PC-9 (cell line): Measurements from ENCODE around the gene LZTFL1. TPM values are rescaled to one million over a fixed set of nuclear protein-coding genes. Genes with fewer than 3 reads are reported as not detected.

Experiments
- BruUV-seq: library from RNA; stranded (reverse); fragments of 400-500 nt; replicated peaks from 2 replicates; lab custom pipeline; 2021; lab: Mats Ljungman, UMichigan
- CTCF ChIA-PET: fragments of 300-600 bp; sonication (Branson Sonifier 250); formaldehyde crosslinking; loops from one replicate; lab custom pipeline; 2022; ENCODE audit warnings: antibody characterized with exemption; lab: Charles Lee
- POLR2A ChIA-PET: fragments of 300-600 bp; sonication (Branson Sonifier 250); formaldehyde crosslinking; loops from one replicate; lab custom pipeline; 2022; ENCODE audit warnings: antibody characterized with exemption; ENCODE audit not compliant: unreplicated experiment; lab: Charles Lee
- DNase-seq, 2 experiments: peaks; one replicate each; pipeline versions ENCODE4 v3.0.0 to v3.0.0-alpha.2; 2015 to 2022; ENCODE audit warnings: mixed read lengths in 1 of 2
- H2AFZ ChIP-seq: fragments of 200-600 bp; sonication (generic); 2 replicates; pipeline ENCODE4 v1.8.1; 2017; ENCODE audit warnings: antibody characterized with exemption
- H3F3A ChIP-seq: fragments of 200-600 bp; sonication (generic); 2 replicates; pipeline ENCODE4 v1.8.1; 2017; ENCODE audit warnings: antibody characterized with exemption, mild to moderate bottlenecking, low read depth; ENCODE audit not compliant: insufficient read depth
- H3K27ac ChIP-seq: fragments of 200-600 bp; sonication (generic); 2 replicates; pipeline ENCODE4 v1.6.1; 2016; ENCODE audit warnings: mixed run types
- H3K27me3 ChIP-seq: fragments of 200-600 bp; sonication (generic); 2 replicates; pipeline ENCODE4 v1.6.1; 2016; ENCODE audit warnings: low read depth, mixed run types; ENCODE audit not compliant: insufficient read depth
- H3K36me3 ChIP-seq: fragments of 200-600 bp; sonication (generic); 2 replicates; pipeline ENCODE4 v1.6.1; 2016; ENCODE audit warnings: low read depth, mixed run types
- H3K4me1 ChIP-seq: fragments of 200-600 bp; sonication (generic); replicated peaks from 2 replicates; pipeline ENCODE4 v1.6.1; 2016; ENCODE audit warnings: mixed run types; ENCODE audit not compliant: insufficient read depth
- H3K4me2 ChIP-seq: fragments of 200-600 bp; sonication (generic); 2 replicates; pipeline ENCODE4 v1.6.1; 2017; ENCODE audit warnings: mixed run types
- H3K4me3 ChIP-seq: fragments of 200-600 bp; sonication (generic); 2 replicates; pipeline ENCODE4 v1.6.1; 2016; ENCODE audit warnings: mixed run types
- H3K79me2 ChIP-seq: fragments of 200-600 bp; sonication (generic); 2 replicates; pipeline ENCODE4 v1.6.1; 2017; ENCODE audit warnings: low read depth, mixed run types
- H3K9me2 ChIP-seq: fragments of 200-600 bp; sonication (generic); 2 replicates; pipeline ENCODE4 v1.8.1; 2017; ENCODE audit warnings: mild to moderate bottlenecking; ENCODE audit not compliant: insufficient read depth
- H3K9me3 ChIP-seq: fragments of 200-600 bp; sonication (generic); 2 replicates; pipeline ENCODE4 v1.8.1; 2016; ENCODE audit warnings: low read depth; ENCODE audit not compliant: insufficient read depth
- H4K20me1 ChIP-seq: fragments of 200-600 bp; sonication (generic); 2 replicates; pipeline ENCODE4 v1.8.1; 2017; ENCODE audit not compliant: insufficient read depth
- EZH2 ChIP-seq: fragments of 200-600 bp; sonication (generic); IDR thresholded peaks from 2 replicates; pipeline ENCODE4 v1.8.0; 2017; ENCODE audit warnings: antibody characterized with exemption, low read depth
- intact Hi-C: fragments of 100-400 bp; cut with micrococcal nuclease; formaldehyde crosslinking; loops from one replicate; pipeline ENCODE4 v1.10.0; 2022; ENCODE audit not compliant: unreplicated experiment
- total RNA-seq: library from RNA; stranded (reverse); gene quantifications from 2 replicates; pipeline ENCODE4 v1.2.3, GENCODE V29; 2021
- TF ChIP-seq, protein P1 (sequence below): fragments of 200-600 bp; sonication (generic); conservative IDR thresholded peaks from 2 replicates; pipeline ENCODE4 v1.6.1; 2017; ENCODE audit warnings: mixed run types, antibody characterized with exemption, mild to moderate bottlenecking, moderate library complexity

The LZTFL1 gene
- total RNA-seq, 1 experiment from 2014 or later, result 39.2 TPM

DNA sequence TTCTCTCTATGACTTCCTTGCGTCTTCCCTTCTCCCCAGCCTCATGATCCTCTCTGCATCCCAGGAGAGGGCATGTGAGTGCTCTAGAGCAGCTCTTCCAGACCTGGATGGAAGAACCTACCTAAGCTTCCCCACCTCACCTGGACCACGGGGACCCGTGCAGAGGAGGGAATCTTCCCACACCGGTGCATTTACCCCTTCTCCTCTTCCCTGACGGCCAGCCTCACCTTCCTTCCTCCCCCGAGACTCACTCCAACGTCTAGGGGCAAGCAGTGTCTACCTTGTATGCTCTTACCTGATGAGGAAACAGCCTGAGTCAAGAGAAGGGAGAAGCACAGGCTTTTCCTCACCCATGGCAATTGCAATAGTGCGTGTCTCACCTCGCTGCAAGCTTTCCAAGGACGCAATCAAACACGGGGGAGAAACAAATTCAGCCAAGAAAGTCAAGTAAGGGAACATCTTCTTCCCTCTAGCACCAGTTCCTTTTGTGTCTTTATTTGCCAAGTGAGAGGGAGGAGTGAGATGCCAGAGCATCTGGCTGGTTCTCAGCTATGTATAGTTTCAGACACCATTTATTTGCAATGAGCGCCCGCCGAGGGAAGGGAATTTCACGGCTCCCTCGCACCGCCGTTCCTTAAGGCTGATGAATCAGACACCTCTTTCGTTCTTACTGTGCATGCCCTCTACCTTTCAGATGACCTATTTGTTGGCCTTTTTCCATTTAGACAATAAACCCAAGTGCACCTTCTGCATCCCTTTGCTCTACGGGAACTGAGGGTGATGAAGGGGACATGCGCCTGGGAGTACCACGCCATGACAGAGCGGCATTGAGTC, 42.7 kb upstream of the LZTFL1 start:
- CTCF ChIA-PET, result no interaction called here
- H3F3A ChIP-seq, result 0 out of 2 replicates have a peak, but pooled peaks cover 5% of the 10 kb centered on the region
- intact Hi-C loops, result no loop called here
- no peak overlapping the region for H3K4me3 ChIP-seq
- H3K27ac ChIP-seq, result no peak overlapping the region
- peaks cover 15% of the 10 kb centered on the region for H3K4me1 ChIP-seq
- H3K27me3 ChIP-seq, result no peaks in the 10 kb centered on the region
- TF ChIP-seq, protein P1, sequence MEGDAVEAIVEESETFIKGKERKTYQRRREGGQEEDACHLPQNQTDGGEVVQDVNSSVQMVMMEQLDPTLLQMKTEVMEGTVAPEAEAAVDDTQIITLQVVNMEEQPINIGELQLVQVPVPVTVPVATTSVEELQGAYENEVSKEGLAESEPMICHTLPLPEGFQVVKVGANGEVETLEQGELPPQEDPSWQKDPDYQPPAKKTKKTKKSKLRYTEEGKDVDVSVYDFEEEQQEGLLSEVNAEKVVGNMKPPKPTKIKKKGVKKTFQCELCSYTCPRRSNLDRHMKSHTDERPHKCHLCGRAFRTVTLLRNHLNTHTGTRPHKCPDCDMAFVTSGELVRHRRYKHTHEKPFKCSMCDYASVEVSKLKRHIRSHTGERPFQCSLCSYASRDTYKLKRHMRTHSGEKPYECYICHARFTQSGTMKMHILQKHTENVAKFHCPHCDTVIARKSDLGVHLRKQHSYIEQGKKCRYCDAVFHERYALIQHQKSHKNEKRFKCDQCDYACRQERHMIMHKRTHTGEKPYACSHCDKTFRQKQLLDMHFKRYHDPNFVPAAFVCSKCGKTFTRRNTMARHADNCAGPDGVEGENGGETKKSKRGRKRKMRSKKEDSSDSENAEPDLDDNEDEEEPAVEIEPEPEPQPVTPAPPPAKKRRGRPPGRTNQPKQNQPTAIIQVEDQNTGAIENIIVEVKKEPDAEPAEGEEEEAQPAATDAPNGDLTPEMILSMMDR, result no peak
- TF ChIP-seq EZH2, result no peak
- H3K36me3 ChIP-seq, result no peaks in the 10 kb centered on the region
- H3K4me2 ChIP-seq, result no peak overlapping the region
- no peaks in the 10 kb centered on the region for H4K20me1 ChIP-seq
- H3K9me2 ChIP-seq, result no peaks in the 10 kb centered on the region
- POLR2A ChIA-PET, result no interaction called here
- H3K79me2 ChIP-seq, result no peaks in the 10 kb centered on the region
- no peak for DNase-seq
- no peaks in the 10 kb centered on the region for H3K9me3 ChIP-seq
- H2AFZ ChIP-seq, result no peak overlapping the region
- no TSS peak for BruUV-seq

DNA sequence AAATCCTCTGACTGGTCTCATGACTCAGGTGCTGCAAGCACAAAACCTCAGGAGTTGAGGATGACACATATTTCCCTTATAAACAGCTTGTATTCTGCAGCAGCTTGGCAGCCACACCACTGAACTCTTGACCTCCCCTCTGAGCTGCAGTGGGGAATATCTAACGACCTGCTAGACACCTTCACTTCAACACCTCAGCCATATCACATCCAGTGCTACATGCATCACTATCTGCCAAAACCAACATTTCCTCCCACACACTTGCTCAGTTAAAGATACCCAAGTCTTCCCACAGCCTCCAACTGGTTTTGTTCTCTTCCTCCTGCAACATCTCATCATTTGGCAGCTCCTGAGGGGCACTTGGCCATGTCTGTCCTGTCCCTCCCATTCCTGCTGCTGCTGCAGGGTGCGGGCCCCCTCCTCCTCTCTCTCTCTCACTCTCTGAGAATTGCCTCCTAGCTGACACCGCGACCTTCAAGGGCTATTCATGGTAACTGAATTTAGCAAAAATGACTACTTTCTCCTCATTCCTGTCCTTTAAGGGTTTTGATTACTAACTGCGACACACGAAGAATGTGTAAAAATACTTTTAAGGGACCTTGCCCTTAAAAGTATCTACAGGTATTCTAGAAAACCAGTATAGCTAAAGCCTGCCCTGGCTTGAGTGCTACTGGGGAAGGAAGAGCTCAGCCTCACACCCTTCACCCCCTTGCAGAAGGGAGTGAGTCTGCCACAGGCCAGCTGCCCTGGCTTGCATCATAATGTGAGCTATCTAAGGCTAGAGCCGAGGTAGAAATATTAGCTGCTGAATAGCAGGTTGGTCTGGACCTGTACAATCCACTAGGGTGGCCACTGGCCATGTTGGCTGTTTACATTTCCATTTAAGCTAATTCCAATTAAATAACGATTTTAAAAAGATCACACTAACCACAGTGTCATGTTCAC, 39.4 kb upstream of the LZTFL1 start:
- peak; percentile 22 to 57 for DNase-seq
- intact Hi-C loops, result no loop called here
- TF ChIP-seq, protein P1, result no peak
- TF ChIP-seq EZH2, result no peak
- no peaks in the 10 kb centered on the region for H3K79me2 ChIP-seq
- H3K4me1 ChIP-seq, result peaks cover 15% of the 10 kb centered on the region
- no peak overlapping the region for H2AFZ ChIP-seq
- H4K20me1 ChIP-seq, result no peaks in the 10 kb centered on the region
- H3K9me3 ChIP-seq, result no peaks in the 10 kb centered on the region
- H3K36me3 ChIP-seq, result no peaks in the 10 kb centered on the region
- 0 out of 2 replicates have a peak, but pooled peaks cover 5% of the 10 kb centered on the region for H3F3A ChIP-seq
- POLR2A ChIA-PET, result no interaction called here
- H3K4me3 ChIP-seq, result no peak overlapping the region
- H3K4me2 ChIP-seq, result 0 out of 2 replicates have a peak overlapping the region, but pooled peaks have one; percentile 22
- H3K9me2 ChIP-seq, result no peaks in the 10 kb centered on the region
- H3K27me3 ChIP-seq, result no peaks in the 10 kb centered on the region
- CTCF ChIA-PET, result no interaction called here
- no TSS peak for BruUV-seq
- H3K27ac ChIP-seq, result no peak overlapping the region

DNA sequence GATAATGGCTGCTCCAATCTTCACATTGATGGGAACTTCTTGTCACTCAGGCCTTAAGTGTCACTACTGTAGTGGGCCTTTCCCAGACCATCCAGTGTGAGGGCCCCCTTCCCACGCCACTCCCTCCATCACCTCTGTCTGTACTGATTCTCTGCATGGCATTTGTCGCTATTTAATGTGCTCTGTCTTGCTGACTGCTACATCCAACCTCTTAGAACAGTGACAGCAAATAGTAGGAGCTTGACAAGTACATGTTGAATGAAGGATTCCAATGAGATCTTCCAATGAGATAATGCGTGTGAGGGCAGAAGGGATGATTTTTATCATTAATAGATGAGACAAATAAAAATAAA, 38.8 kb upstream of the LZTFL1 start:
- POLR2A ChIA-PET, result no interaction called here
- DNase-seq, result no peak
- no peaks in the 10 kb centered on the region for H3K36me3 ChIP-seq
- no peaks in the 10 kb centered on the region for H3K9me2 ChIP-seq
- no peak overlapping the region for H2AFZ ChIP-seq
- no peaks in the 10 kb centered on the region for H3K9me3 ChIP-seq
- peaks cover 15% of the 10 kb centered on the region for H3K4me1 ChIP-seq
- no TSS peak for BruUV-seq
- no peaks in the 10 kb centered on the region for H3K27me3 ChIP-seq
- intact Hi-C loops, result no loop called here
- no peaks in the 10 kb centered on the region for H3K79me2 ChIP-seq
- CTCF ChIA-PET, result no interaction called here
- H3K4me2 ChIP-seq, result no peak overlapping the region
- no peaks in the 10 kb centered on the region for H4K20me1 ChIP-seq
- no peak overlapping the region for H3K4me3 ChIP-seq
- H3K27ac ChIP-seq, result no peak overlapping the region
- 0 out of 2 replicates have a peak, but pooled peaks cover 5% of the 10 kb centered on the region for H3F3A ChIP-seq
- TF ChIP-seq EZH2, result no peak
- TF ChIP-seq, protein P1, result no peak
